GM19463 (cell line): ENCODE data around the gene MRPL43.

ENCODE experiments used
- ATAC-seq: cut with Tn5 transposase; IDR thresholded peaks from one replicate; pipeline ENCODE4 v1.9.1; 2021; ENCODE audit warnings: mild to moderate bottlenecking, moderate library complexity; ENCODE audit not compliant: unreplicated experiment

Gene MRPL43

GRCh38 chr10:101005361-101005760, 18.1 kb upstream of the MRPL43 start:
- ATAC-seq, result no peak

GRCh38 chr10:101003639-101004206, 16.4 kb upstream of the MRPL43 start:
- no peak for ATAC-seq

- no peak for ATAC-seq
Observed at GRCh38 chr10:101002456-101002855, 15.2 kb upstream of the MRPL43 start.

GRCh38 chr10:101001659-101002035, 14.3 kb upstream of the MRPL43 start:
- ATAC-seq, result no peak

- ATAC-seq, result no peak
Observed at GRCh38 chr10:101000915-101001658, 13.8 kb upstream of the MRPL43 start.

- ATAC-seq, result no peak
Observed at GRCh38 chr10:101000127-101000914, 13.0 kb upstream of the MRPL43 start.

GRCh38 chr10:100999742-101000126, 12.4 kb upstream of the MRPL43 start, which contains the start of gene LZTS2:
LZTS2 (plus strand) TSS chr10:100999808; CDS start chr10:101002539, 2,731 bp downstream.
- ATAC-seq, result peak; percentile 23

GRCh38 chr10:100998991-100999741, 11.9 kb upstream of the MRPL43 start:
- peak; percentile 53 for ATAC-seq

GRCh38 chr10:100998183-100998990, 11.1 kb upstream of the MRPL43 start:
- ATAC-seq, result peak; percentile 38

GRCh38 chr10:100997360-100998182, 10.3 kb upstream of the MRPL43 start:
- ATAC-seq, result peak; percentile 28

GRCh38 chr10:100996678-100997359, 9.5 kb upstream of the MRPL43 start:
- peak; percentile 15 for ATAC-seq

GRCh38 chr10:100995181-100995580, 7.9 kb upstream of the MRPL43 start:
- no peak for ATAC-seq

GRCh38 chr10:100993986-100994708, 6.8 kb upstream of the MRPL43 start:
- ATAC-seq, result no peak

GRCh38 chr10:100989088-100989487, 1.8 kb upstream of the MRPL43 start:
- no peak for ATAC-seq

- no peak for ATAC-seq
Observed at GRCh38 chr10:100988166-100988565, 869 bp upstream of the MRPL43 start.

GRCh38 chr10:100987685-100988049, 370 bp upstream of the MRPL43 start:
- ATAC-seq, result no peak

- no peak for ATAC-seq
Observed at GRCh38 chr10:100986623-100986951, 710 bp downstream of the MRPL43 start.

GRCh38 chr10:100985336-100985735, 2.0 kb downstream of the MRPL43 start:
- no peak for ATAC-seq
